Measurements from ENCODE around the gene PDE5A. TPM values are rescaled to one million over a fixed set of nuclear protein-coding genes. Genes with fewer than 3 reads are reported as not detected.

PDE5A gene
- total and polyA plus RNA-seq, 10 of the 15 experiments (the other 5 are each of a cell fraction or from before 2014, with no cell fraction given): under 0.01 to 3.9 (median 0.26) TPM; not detected in 1

- no TSS peak for BruUV-seq (replicated peaks)
- ATAC-seq: no peak
- H3K4me3 ChIP-seq: no peak overlapping the region
- H3K36me3 ChIP-seq (ENCODE audit: control insufficient read depth in 2 of 2, insufficient read depth in 2 of 2, low read length in 1 of 2): no peaks in the 10 kb centered on the region
- no peaks in the 10 kb centered on the region for H3K9me3 ChIP-seq (replicated peaks; ENCODE audit: control insufficient read depth, insufficient read depth, low read length)
- H3K27me3 ChIP-seq (replicated peaks in 1 of 2; ENCODE audit: control insufficient read depth in 2 of 2, insufficient read depth in 2 of 2, low read length in 1 of 2): no peaks in the 10 kb centered on the region
- in situ Hi-C loops (cut with MboI): no loop called here
- no peak overlapping the region for H3K9ac ChIP-seq (ENCODE audit: control insufficient read depth, insufficient read depth, low read length)
- no peak overlapping the region for H3K27ac ChIP-seq (ENCODE audit: control insufficient read depth, insufficient read depth)
- ChIA-PET POLR2A (no interaction called here), SMC1A (ENCODE audit: uncharacterized antibody, unreplicated experiment) (no interaction called here), CTCF (no interaction called here), RAD21 (ENCODE audit: unreplicated experiment) (no interaction called here)
- H3K4me2 ChIP-seq (ENCODE audit: control insufficient read depth, insufficient read depth): no peak overlapping the region
- FAIRE-seq: no peak
- no peaks in the 10 kb centered on the region for H4K20me1 ChIP-seq (ENCODE audit: control insufficient read depth, insufficient read depth)
- intact Hi-C loops (cut with micrococcal nuclease; ENCODE audit: unreplicated experiment): no loop called here
- DNase-seq (ENCODE audit: low read depth, low spot score): no peak
- TF ChIP-seq NRF1 (conservative IDR thresholded peaks at IDR 0.05; ENCODE audit: low read depth, low read length): no peak
- TF ChIP-seq MEF2B (IDR thresholded peaks at IDR 0.05; ENCODE audit: partially characterized antibody, poor library complexity, severe bottlenecking): no peak
- no peak for TF ChIP-seq DPF2 (IDR thresholded peaks at IDR 0.05)
- TF ChIP-seq BCLAF1 (IDR thresholded peaks at IDR 0.05): no peak
- TF ChIP-seq GABPA (IDR thresholded peaks at IDR 0.05; ENCODE audit: low read depth): no peak
- no peak for TF ChIP-seq TCF3 (IDR thresholded peaks at IDR 0.05; ENCODE audit: borderline replicate concordance, insufficient read depth, low read depth, low read length)
- TF ChIP-seq NKRF (conservative IDR thresholded peaks at IDR 0.05): no peak
- TF ChIP-seq POLR2AphosphoS2 (IDR thresholded peaks at IDR 0.05; ENCODE audit: low read depth, low read length): no peak
- no peak for TF ChIP-seq ZBTB33 (IDR thresholded peaks at IDR 0.05)
- TF ChIP-seq RUNX3 (IDR thresholded peaks at IDR 0.05; ENCODE audit: low read length): no peak
- no peak for TF ChIP-seq SMARCA5 (IDR thresholded peaks at IDR 0.05)
- no peak for TF ChIP-seq RCOR1 (conservative IDR thresholded peaks at IDR 0.05; ENCODE audit: low read depth, low read length)
- no peak for TF ChIP-seq MEF2A (IDR thresholded peaks at IDR 0.05; ENCODE audit: insufficient read depth, low read depth, low read length)
- TF ChIP-seq FOS (IDR thresholded peaks at IDR 0.05; ENCODE audit: borderline replicate concordance, extremely low read depth, insufficient read length): no peak
- TF ChIP-seq JUND (IDR thresholded peaks at IDR 0.05; ENCODE audit: low read depth, low read length): no peak
- 25% methylated on average over 5 of the region's 5 CpGs for WGBS (ENCODE audit: insufficient coverage, insufficient replicate concordance, low lambda C conversion rate, missing lambda C conversion rate)
- no peaks in the 10 kb centered on the region for H3K79me2 ChIP-seq (ENCODE audit: control insufficient read depth, insufficient read depth, low read length)
- H3K4me1 ChIP-seq (ENCODE audit: control insufficient read depth, insufficient read depth, low read length): no peaks in the 10 kb centered on the region
- H2AFZ ChIP-seq (ENCODE audit: control insufficient read depth, low read depth, low read length): no peak overlapping the region
Observed at GRCh38 chr4:119646347-119647071, 17.9 kb upstream of the PDE5A start.

All from GM12878 (cell line).